ENCODE measurements around the gene ERFL.

- TF ChIP-seq CTCF (conservative IDR thresholded peaks at IDR 0.05) (no peak), ZFX (IDR thresholded peaks at IDR 0.05) (0 out of 2 replicates have a peak, but pooled peaks have one; percentile 36)
These were observed 44.8 kb downstream of the ERFL start for GRCh38 chr19:41883463-41883820.
